Measurements from ENCODE around the gene PCNX3.

The PCNX3 gene

GRCh38 chr11:65641297-65642013 is 25.9 kb downstream of the PCNX3 start:
- no peak for DNase-seq

GRCh38 chr11:65642014-65642671 is 26.6 kb downstream of the PCNX3 start:
- no peak for DNase-seq

- DNase-seq, result no peak
These were observed 28.4 kb downstream of the PCNX3 start for GRCh38 chr11:65643971-65644370.

GRCh38 chr11:65644837-65645236 is 29.3 kb downstream of the PCNX3 start:
- DNase-seq, result no peak

- no peak for DNase-seq
These were observed 30.1 kb downstream of the PCNX3 start for GRCh38 chr11:65645710-65646109.

- no peak for DNase-seq
These were observed 30.8 kb downstream of the PCNX3 start for GRCh38 chr11:65646288-65646957.

GRCh38 chr11:65646958-65647701 is 31.6 kb downstream of the PCNX3 start:
- DNase-seq, result peak; percentile 40

- DNase-seq, result no peak
These were observed 33.5 kb downstream of the PCNX3 start for GRCh38 chr11:65648997-65649493.

GRCh38 chr11:65649656-65650546 is 34.3 kb downstream of the PCNX3 start:
- DNase-seq, result no peak

GRCh38 chr11:65650547-65651338 is 35.2 kb downstream of the PCNX3 start:
- DNase-seq, result no peak

GRCh38 chr11:65651339-65651588 is 35.7 kb downstream of the PCNX3 start:
- DNase-seq, result no peak

- DNase-seq, result peak; percentile 65
These were observed 36.3 kb downstream of the PCNX3 start for GRCh38 chr11:65651589-65652510.

GRCh38 chr11:65652511-65653228 is 37.1 kb downstream of the PCNX3 start:
- DNase-seq, result peak; percentile 96

- DNase-seq, result peak; percentile 43
These were observed 38.0 kb downstream of the PCNX3 start for GRCh38 chr11:65653229-65654225.

GRCh38 chr11:65654375-65655349 is 39.1 kb downstream of the PCNX3 start:
- DNase-seq, result peak; percentile 50

GRCh38 chr11:65655570-65656332 is 40.2 kb downstream of the PCNX3 start:
- no peak for DNase-seq
